MM.1S (cell line): ENCODE results near the gene VAV3.

ENCODE experiments used
- CTCF ChIP-seq: fragments of 300-600 bp; sonication (generic); IDR thresholded peaks from 2 replicates; pipeline ENCODE4 v1.5.1; 2016; ENCODE audit warnings: antibody characterized with exemption, low read length, mixed read lengths
- EZH2 ChIP-seq: fragments of 300-600 bp; sonication (generic); optimal IDR thresholded peaks from 2 replicates; pipeline ENCODE3; 2017; ENCODE audit warnings: low read depth, mild to moderate bottlenecking, antibody characterized with exemption, low read length, mixed read lengths

GRCh38 chr1:107682467-107682866 lies 282.5 kb downstream of the VAV3 start:
- TF ChIP-seq CTCF (no peak), EZH2 (no peak)
